Measurements from ENCODE around the gene FKBP11. TPM values are rescaled to one million over a fixed set of nuclear protein-coding genes. Genes with fewer than 3 reads are reported as not detected.

Gene FKBP11
- total and polyA plus RNA-seq, 5 donors, result 3.9 to 14.8 (median 10.6) TPM

DNA sequence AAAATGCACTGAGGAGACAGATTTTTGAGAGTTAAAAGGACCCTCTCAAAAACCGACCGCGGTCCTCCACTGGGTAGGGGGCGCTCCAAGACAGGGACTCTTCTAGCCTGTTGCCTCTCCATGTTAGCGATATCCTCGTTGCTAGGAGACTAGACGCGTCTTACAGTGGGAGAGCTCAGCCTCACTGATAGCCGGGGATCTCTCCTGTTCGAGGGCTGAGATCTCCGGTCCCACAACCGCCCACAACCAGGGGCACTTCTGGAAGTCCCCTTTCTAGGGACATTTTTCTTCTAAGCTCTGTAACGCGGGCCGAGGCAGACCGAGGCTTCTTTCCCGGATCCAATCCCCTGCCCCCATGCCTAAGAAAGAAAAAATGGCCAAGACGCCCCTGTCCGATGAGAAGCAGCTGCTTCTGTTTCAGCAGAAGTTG lies 21.3 kb downstream of the FKBP11 start:
- peak; percentile 95 to 96 for ATAC-seq
- Histone ChIP-seq H3K4me1 (ENCODE audit: control insufficient read depth, insufficient read depth, low read length) (no peaks in the 10 kb centered on the region), H3K27me3 (ENCODE audit: control insufficient read depth, insufficient read depth) (no peaks in the 10 kb centered on the region), H3K27ac (ENCODE audit: low read length) (no peak overlapping the region), H3K9me3 (ENCODE audit: control insufficient read depth, low read length) (no peaks in the 10 kb centered on the region), H3K4me3 (ENCODE audit: low read length) (peak overlapping the region; percentile 35)
- WGBS, result 1% methylated on average over 19 of the region's 19 CpGs
- peak; percentile 81 to 92 (median 91) for DNase-seq
- intact Hi-C loops (cut with DNase I), result no loop called here

- Histone ChIP-seq H3K4me3 (ENCODE audit: low read length) (peak overlapping the region; percentile 35), H3K27ac (ENCODE audit: low read length) (no peak overlapping the region), H3K9me3 (ENCODE audit: control insufficient read depth, low read length) (no peaks in the 10 kb centered on the region), H3K4me1 (ENCODE audit: control insufficient read depth, insufficient read depth, low read length) (no peaks in the 10 kb centered on the region), H3K27me3 (ENCODE audit: control insufficient read depth, insufficient read depth) (no peaks in the 10 kb centered on the region)
- ATAC-seq (peak in 1 of 2 donors; percentile 57), DNase-seq (no peak)
- 65% methylated on average over 20 of the region's 20 CpGs for WGBS
- intact Hi-C loops (cut with DNase I), result no loop called here
Measured at GRCh38 chr12:48903363-48903981, 21.8 kb downstream of the FKBP11 start.

- 93% methylated on average over 2 of the region's 2 CpGs for WGBS
- ATAC-seq, result no peak
- intact Hi-C loops (cut with DNase I), result no loop called here
Measured at GRCh38 chr12:48901278-48901677, 24.0 kb downstream of the FKBP11 start.

DNA sequence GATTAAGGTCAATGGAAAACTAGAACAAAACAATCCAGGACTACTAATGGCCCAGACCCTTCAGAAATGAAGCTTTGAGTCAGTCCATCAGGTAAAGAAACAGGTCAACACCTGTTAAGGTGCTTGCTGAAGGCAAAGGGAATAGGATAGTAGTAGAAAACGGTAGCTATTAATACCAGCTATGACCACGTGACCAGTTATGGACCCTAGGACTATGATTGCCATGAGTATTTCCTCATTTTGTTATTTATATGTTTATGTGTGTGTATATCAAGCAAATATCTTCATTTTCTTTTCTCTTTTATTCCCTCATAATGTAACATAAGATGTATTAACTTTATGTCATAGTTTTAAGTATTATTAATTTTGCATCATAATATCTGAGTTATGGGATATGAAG lies 25.6 kb downstream of the FKBP11 start:
- Histone ChIP-seq H3K9me3 (ENCODE audit: control insufficient read depth, low read length) (no peaks in the 10 kb centered on the region), H3K27me3 (ENCODE audit: control insufficient read depth, insufficient read depth) (no peaks in the 10 kb centered on the region), H3K27ac (ENCODE audit: low read length) (no peak overlapping the region), H3K4me3 (ENCODE audit: low read length) (no peak overlapping the region), H3K4me1 (ENCODE audit: control insufficient read depth, insufficient read depth, low read length) (no peaks in the 10 kb centered on the region)
- WGBS, result 70% methylated on average over 2 of the region's 2 CpGs
- no peak for ATAC-seq
- intact Hi-C loops (cut with DNase I), result no loop called here
- no peak for DNase-seq

More at GRCh38 chr12:48901278-48901677, 24.0 kb downstream of the FKBP11 start:
- no peak overlapping the region for H3K27ac ChIP-seq (ENCODE audit: low read length)
- H3K4me3 ChIP-seq (ENCODE audit: low read length), result no peak overlapping the region
- no peak for DNase-seq
- H3K27me3 ChIP-seq (ENCODE audit: control insufficient read depth, insufficient read depth), result no peaks in the 10 kb centered on the region
- H3K9me3 ChIP-seq (ENCODE audit: control insufficient read depth, low read length), result no peaks in the 10 kb centered on the region
- H3K4me1 ChIP-seq (ENCODE audit: control insufficient read depth, insufficient read depth, low read length), result no peaks in the 10 kb centered on the region

DNA sequence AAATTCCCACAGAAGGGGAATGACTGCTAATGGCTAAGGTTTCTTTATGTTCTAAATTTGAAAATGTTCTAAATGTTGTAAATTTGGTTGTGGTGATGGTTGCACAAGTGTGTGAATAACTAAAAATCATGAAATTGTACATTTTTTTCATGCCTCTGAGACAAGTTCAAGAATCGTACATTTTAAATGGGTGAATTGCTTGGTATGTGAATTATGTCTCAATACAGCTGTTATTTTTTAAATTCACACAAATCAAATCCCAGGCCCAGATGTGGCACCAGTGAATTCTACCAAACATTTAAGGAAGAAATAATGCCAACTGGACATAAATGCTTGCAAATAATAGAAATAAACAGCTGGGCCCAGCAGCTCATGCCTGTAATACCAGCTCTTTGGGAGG lies 31.0 kb downstream of the FKBP11 start:
- H3K9me3 ChIP-seq (ENCODE audit: control insufficient read depth, low read length), result no peaks in the 10 kb centered on the region
- H3K27me3 ChIP-seq (ENCODE audit: control insufficient read depth, insufficient read depth), result no peaks in the 10 kb centered on the region
- no peaks in the 10 kb centered on the region for H3K4me1 ChIP-seq (ENCODE audit: control insufficient read depth, insufficient read depth, low read length)
- 68% methylated on average over 1 of the region's 1 CpG for WGBS
- intact Hi-C loops (cut with DNase I), result loop anchor here in 1 of 4 donors (5.0 kb wide), 1 partner anchor 37 kb away; no protein-coding TSS in a partner anchor
- no peak overlapping the region for H3K27ac ChIP-seq (ENCODE audit: low read length)
- ATAC-seq (no peak), DNase-seq (no peak)
- H3K4me3 ChIP-seq (ENCODE audit: low read length), result no peak overlapping the region

DNA sequence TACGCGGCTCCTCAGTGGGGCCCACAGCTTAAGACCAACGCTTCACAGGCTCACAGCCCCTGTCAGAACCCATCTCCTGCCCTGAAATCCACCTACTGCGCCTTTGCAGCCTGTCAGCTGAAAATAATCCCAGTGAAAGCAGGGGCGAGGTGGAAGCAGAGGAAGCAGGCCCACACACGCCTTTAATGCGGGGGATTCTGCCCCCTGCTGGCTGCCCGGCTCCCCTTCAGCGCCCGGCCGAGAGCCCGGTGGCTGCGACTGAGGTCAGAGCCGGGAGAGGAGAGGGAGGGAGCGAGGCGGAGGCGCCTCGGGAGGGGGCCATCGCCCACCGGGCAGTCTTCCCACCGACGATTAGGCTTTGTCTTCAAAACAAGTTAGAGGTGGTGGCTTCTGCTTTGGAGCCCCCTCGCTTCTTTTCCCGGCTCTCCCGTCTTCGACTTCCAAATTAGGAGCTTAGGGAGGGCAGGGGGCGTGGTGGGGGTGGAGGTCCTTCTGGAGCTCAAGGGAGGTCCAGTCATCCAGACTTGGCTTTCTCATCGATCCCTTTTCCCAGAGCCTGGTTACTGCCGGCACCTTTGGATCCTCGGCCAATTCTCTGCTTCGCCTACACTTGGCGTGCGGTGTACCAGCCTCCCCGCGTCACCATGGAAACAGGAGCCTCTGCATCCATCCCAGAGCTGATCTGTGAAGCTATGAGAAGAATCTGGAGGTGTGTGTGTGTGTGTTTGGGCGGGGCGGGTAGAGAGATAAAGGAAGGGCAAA lies 34.5 kb downstream of the FKBP11 start:
- Histone ChIP-seq H3K27ac (ENCODE audit: low read length) (no peak overlapping the region), H3K27me3 (ENCODE audit: control insufficient read depth, insufficient read depth) (no peaks in the 10 kb centered on the region), H3K9me3 (ENCODE audit: control insufficient read depth, low read length) (no peaks in the 10 kb centered on the region), H3K4me1 (ENCODE audit: control insufficient read depth, insufficient read depth, low read length) (no peaks in the 10 kb centered on the region), H3K4me3 (ENCODE audit: low read length) (peak overlapping the region; percentile 46)
- WGBS, result 4% methylated on average over 37 of the region's 37 CpGs
- intact Hi-C loops (cut with DNase I), result loop anchor here in 3 of 4 donors (2.0 to 5.0 kb wide), 2 partner anchors 34 to 38 kb away; partner anchors contain the start of gene DDX23 (in 2 of the 3)
- ATAC-seq (peak; percentile 98), DNase-seq (peak; percentile 77 to 94 (median 92))

GRCh38 chr12:48889679-48890078 lies 35.6 kb downstream of the FKBP11 start:
- H3K9me3 ChIP-seq (ENCODE audit: control insufficient read depth, low read length), result no peaks in the 10 kb centered on the region
- H3K4me3 ChIP-seq (ENCODE audit: low read length), result no peak overlapping the region

DNA sequence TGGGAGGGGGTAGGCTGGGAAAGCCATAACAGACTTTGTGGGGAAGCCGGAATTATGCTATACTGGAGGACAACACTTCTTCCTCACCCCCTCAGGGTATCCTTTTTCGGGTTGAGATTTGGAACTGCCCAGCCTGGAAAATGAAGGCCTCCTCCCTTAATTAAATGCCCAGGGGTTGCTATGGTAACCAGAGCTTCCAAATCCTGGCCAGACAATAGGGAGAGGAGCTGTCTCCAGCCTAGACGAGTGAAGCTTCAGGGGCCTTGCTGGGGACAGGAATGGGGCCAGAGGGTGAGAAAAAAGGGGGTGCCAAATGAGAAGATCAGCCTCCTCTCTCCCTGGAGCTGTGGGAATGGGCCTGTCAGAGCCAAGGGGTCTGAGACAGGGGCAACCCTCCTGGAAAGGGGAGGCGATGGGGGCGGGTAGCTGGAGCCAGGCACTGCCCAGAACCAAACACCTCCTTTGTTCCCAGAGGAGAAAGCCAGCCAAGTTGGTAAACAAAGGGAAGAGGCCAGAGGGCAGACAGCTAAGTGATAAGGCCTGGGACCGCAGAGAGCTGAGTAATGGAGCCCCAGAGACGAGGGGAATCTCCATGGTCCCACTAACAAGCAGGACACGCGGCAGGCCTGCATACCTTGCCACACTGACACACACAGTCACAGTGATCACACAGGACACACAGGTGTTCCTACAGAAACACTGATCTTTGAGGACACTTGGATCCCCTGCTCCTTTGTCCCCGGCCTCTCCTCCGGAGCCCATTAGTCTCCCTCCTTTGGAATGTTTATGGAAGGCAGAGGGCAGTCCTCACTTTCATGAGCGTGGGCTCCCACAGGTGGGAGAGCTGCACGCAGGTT lies 41.8 kb downstream of the FKBP11 start:
- 57% methylated on average over 13 of the region's 13 CpGs for WGBS
- Histone ChIP-seq H3K4me3 (ENCODE audit: low read length) (no peak overlapping the region), H3K27ac (ENCODE audit: low read length) (no peak overlapping the region), H3K4me1 (ENCODE audit: control insufficient read depth, insufficient read depth, low read length) (peaks cover 2% of the 10 kb centered on the region), H3K9me3 (ENCODE audit: control insufficient read depth, low read length) (no peaks in the 10 kb centered on the region), H3K27me3 (ENCODE audit: control insufficient read depth, insufficient read depth) (no peaks in the 10 kb centered on the region)
- intact Hi-C loops (cut with DNase I), result no loop called here
- DNase-seq (no peak), ATAC-seq (peak; percentile 70 to 71)

More at GRCh38 chr12:48889679-48890078, 35.6 kb downstream of the FKBP11 start:
- Histone ChIP-seq H3K4me1 (ENCODE audit: control insufficient read depth, insufficient read depth, low read length) (no peaks in the 10 kb centered on the region), H3K27ac (ENCODE audit: low read length) (no peak overlapping the region), H3K27me3 (ENCODE audit: control insufficient read depth, insufficient read depth) (no peaks in the 10 kb centered on the region)
- no peak for DNase-seq
- 83% methylated on average over 3 of the region's 3 CpGs for WGBS
- no peak for ATAC-seq
- intact Hi-C loops (cut with DNase I), result loop anchor here (2.0 to 5.0 kb wide), 3 partner anchors 32 to 37 kb away; partner anchors contain the start of gene DDX23 (in 3 of the 4)

- ATAC-seq, result peak in 1 of 2 donors; percentile 14
- intact Hi-C loops (cut with DNase I), result no loop called here
- H3K27ac ChIP-seq (ENCODE audit: low read length), result no peak overlapping the region
Measured at GRCh38 chr12:48882972-48883304, 42.4 kb downstream of the FKBP11 start.

GRCh38 chr12:48882315-48882687 lies 43.0 kb downstream of the FKBP11 start:
- Histone ChIP-seq H3K27ac (ENCODE audit: low read length) (peak overlapping the region; percentile 66), H3K9me3 (ENCODE audit: control insufficient read depth, low read length) (no peaks in the 10 kb centered on the region), H3K4me1 (ENCODE audit: control insufficient read depth, insufficient read depth, low read length) (peaks cover 2% of the 10 kb centered on the region), H3K4me3 (ENCODE audit: low read length) (peak overlapping the region; percentile 0), H3K27me3 (ENCODE audit: control insufficient read depth, insufficient read depth) (no peaks in the 10 kb centered on the region)
- intact Hi-C loops (cut with DNase I), result no loop called here
- 13% methylated on average over 10 of the region's 10 CpGs for WGBS
- DNase-seq, result peak in 2 of 3 donors; percentile 34 to 57
- ATAC-seq, result peak; percentile 49 to 89

More at GRCh38 chr12:48882972-48883304, 42.4 kb downstream of the FKBP11 start:
- Histone ChIP-seq H3K4me3 (ENCODE audit: low read length) (no peak overlapping the region), H3K9me3 (ENCODE audit: control insufficient read depth, low read length) (no peaks in the 10 kb centered on the region), H3K4me1 (ENCODE audit: control insufficient read depth, insufficient read depth, low read length) (peaks cover 2% of the 10 kb centered on the region), H3K27me3 (ENCODE audit: control insufficient read depth, insufficient read depth) (no peaks in the 10 kb centered on the region)
- WGBS, result 80% methylated on average over 3 of the region's 3 CpGs
- no peak for DNase-seq

Measured in right cardiac atrium (tissue), 5 donors.